SW480 (cell line): ENCODE results near the gene COX20.
"Not testable (repeated sequence)": the region's sequence is repeated elsewhere in the genome, so short reads cannot be mapped to it uniquely, and the experiment has no call there.

ENCODE experiments used
- DNase-seq: peaks from one replicate; pipeline ENCODE4 v3.0.0-alpha.2; 2016; ENCODE audit warnings: low spot score

The COX20 gene, protein sequence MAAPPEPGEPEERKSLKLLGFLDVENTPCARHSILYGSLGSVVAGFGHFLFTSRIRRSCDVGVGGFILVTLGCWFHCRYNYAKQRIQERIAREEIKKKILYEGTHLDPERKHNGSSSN

DNA sequence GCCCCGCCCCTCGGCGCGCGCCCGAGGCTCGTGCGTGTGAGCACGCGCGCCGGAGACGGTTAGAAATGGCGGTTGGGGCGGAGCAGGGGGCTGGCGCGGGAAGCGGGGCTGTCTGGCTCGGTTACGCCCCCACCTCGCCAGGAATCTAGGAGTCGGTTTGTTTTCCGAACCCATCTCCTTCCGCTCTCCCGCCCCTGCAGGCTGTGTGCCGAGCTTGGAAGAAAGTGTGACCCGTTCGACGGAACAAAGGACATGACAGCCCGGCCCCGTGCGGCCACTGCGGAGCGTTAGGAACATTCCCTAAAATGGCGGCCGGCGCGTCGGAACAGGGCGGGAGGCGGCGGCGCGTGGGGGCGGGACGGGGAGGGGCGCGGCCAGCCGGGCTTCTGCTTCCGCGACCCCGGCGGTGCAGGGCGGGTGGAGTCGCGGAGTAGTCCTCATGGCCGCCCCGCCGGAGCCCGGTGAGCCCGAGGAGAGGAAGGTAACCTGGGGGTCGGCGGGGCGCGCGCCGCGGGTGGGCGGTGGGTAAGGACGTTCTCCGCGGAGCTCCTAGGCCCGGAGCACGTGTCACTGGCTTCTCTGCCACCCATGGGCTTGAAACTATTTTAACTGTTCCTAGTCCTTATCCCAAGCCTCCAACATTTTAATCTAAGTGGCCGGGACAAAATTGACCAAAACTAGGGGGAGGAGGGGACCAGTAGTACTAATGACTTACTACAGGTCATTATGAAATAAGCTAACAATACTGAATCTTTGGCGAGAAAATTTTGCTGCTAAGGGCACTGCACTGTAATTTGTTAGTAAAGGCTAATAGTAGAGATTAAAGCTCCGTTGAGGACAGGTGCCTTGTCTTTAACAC is at the start of gene COX20:
Gene COX20, plus strand, starts transcription at position 383 of the 859 bp plus-strand sequence. Its CDS starts 57 bp downstream, at position 440.
- peak; percentile 95 for DNase-seq

DNA sequence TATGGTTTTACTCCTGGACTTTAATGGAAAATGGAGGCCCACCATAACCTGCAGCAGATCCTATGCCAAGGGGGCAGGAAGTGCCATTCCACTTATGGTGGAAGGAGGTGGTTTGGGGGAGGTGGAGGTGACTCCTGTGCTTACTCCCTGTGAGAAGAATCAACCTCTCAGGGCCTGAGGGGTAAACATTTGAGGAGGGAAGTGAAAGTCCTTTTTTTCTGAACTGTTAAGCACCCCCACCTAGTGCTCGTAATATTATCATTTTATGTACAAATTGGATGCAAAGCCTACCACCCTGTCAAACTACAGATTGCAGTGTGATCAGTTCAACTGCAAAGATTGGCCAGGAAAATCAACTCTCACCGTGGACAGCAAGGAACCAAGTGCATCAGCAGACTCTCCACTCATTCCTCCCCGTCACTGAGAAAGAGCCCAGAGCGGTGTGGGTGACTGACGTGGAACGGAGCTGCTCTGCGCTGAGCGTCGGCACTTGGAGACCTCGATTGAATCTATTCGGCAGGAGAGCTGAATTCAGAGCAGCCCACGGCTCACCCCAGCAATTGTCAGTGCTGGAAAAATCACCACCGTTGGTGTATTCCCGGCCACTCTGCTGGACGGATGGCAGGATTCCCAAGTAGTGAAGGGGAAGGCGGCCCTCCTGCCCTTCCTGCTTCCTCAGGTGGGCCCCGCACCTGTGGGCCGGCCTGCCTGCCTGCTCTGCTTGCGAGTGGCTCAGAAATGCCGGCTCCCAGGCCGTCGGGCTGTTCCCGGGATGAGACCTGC is 46.8 kb upstream of the COX20 start:
- DNase-seq = no peak

DNA sequence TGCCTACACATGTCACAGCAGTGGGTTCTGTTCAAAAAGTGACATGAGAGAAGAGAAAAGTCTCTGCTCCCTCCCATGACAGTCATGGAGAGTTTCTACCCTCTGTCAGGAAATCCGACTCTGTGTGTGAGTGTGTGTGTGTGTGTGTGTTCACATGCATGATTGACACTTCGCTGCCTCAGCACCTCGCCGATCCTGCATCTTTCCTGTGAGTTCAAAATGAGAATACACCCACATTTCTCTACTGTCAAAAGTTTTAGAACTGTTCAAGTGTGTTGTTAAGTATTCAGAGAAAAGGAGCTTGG is 46.2 kb upstream of the COX20 start:
- DNase-seq = no peak

DNA sequence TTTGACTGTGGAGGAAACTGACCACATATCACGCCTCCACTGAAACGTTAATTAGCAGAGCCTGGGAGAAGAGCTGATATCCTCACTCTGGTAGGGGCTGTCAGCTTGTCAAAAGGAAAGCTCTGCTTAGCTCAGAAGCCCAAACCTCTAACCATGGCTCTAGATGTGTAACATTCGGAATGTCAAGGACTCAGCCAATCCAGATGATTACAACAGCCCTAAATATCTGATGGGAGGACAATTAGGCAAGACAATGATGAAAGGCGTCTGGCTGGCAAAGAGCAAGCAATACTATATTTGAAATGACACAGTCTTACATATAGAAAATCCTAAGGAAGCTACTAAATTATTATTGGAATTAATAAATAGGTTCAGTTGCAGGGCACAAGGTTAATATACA is 45.7 kb upstream of the COX20 start:
- DNase-seq = no peak

DNA sequence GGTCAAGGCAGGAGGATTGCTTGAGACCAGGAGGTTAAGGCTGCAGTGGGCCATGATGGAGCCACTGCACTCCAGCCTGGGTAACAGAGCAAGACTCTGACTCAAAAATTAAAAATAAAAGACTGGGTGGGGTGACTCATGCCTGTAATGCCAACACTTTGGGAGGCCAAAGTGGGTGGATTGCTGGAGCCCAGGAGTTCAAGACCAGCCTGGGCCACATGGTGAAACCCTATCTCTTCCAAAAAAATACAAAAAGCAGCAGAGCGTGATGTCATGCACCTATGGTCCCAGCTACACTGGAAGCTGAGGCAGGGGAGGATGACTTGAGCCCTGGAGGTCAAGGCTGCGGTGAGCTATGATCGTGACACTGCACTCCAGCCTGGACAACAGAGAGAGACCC is 44.4 kb upstream of the COX20 start:
- DNase-seq = no peak

DNA sequence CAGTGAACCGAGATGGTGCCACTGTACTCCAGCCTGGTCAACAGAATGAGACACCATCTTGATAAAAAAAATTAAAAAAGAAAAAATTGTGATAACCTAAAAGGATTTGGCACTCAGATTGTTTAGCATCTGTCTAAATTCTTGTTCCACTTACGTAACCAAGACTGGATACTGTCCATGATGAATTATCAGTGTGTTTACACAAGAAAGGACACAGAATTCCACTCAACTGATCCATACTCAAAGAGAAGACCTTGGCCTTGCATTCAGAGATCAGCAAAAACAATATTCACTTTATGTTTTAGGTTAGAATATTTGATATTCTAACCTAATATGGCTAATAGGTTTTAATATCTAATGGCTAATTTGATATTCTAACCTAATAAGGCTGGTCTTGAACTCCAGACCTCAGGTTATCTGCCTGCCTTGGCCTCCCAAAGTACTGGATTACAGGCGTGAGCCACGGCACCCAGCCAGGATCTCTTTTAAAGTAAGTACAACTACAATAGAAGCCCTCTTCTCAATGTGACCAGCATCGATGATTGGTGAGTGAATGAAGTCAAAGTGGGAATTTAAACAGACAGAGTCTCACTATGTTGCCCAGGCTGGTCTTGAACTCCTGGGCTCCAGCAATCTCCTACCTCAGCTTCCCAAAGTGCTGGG is 43.1 kb upstream of the COX20 start:
- DNase-seq = no peak

DNA sequence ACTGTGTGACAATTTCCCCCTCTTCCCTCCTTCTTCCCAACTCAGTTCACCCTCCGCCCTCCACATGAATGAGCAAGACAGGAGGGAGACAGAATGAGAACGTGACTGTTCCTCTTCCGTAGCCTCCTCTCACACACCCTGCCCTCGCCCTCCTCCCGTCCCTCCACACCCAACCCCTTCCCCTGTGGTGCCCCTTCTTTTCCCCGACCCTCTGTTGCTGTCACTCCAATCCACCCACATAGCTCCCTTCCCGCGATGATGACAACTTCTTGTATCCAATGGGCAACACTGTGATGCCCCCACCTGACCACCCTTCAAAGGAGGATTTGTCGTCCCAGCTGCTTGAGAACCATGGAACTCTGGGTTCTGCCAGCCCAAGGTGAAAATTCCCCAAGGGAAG is 41.4 kb upstream of the COX20 start:
- no peak for DNase-seq

DNA sequence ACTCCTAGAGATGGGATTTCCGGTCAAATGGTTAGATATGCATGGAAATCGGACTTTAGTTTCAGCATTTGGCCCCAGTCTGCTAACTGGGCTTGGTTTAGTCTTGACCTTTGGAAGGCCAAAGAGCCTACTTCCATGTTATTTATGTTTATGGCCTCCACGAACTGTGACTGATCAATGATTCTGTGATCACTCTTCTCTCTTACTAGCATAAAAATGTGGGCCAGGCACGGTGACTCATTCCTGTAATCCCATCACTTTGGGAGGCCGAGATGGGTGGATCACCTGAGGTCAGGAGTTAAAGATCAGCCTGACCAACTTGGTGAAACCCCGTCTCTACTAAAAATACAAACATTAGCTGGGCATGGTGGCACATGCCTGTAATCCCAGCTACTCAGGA is 40.9 kb upstream of the COX20 start:
- DNase-seq = not testable (repeated sequence)

DNA sequence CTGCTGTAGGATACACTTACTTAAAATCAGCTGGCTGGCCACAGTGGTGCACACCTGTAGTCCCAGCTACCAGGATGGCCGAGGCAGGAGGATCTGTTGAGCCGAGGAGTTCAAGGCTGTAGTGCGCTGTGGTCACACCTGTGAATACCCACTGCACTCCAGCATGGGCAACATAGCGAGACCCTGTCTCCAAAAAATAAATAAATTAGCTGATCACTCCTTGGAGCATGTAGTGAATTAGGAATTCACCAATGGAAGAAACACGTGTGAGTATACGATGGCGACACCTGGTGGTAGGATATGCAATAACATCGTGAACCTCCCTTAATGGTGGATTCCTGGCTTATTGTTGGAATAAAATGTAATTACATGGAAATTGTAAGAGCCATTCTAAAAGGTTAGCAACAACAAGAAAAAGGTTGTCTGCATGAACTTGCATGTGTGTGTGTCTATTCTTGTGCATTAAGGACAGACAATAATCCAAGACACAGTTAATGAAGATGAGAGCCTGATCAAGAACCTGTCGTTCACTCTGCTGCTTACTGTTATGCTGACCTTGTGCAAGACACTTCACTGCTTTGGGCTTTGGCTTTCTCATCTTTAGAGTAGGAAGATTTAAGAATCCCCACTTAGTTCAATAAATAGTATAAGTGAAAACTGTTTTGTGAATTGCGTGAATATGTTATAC is 38.6 kb upstream of the COX20 start:
- peak; percentile 58 for DNase-seq

DNA sequence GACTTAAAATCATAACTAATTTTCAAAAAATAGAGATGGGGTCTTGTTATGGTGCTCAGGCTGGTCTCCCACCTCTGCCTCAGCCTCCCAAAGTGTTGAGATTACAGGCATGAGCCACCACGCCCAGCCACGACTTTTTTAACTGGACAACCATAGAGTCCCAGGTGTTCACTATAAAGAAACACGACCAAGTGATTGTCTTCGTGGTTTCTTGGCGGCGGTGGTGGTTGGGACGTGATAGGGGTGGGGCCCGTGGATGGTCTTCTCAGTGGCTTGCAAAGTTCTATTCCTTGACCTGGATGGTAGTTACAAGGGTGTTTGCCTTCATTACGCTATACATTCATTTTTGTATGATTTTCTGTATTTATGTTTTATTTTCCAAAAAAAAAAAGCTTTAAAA is 34.6 kb upstream of the COX20 start:
- DNase-seq = no peak

DNA sequence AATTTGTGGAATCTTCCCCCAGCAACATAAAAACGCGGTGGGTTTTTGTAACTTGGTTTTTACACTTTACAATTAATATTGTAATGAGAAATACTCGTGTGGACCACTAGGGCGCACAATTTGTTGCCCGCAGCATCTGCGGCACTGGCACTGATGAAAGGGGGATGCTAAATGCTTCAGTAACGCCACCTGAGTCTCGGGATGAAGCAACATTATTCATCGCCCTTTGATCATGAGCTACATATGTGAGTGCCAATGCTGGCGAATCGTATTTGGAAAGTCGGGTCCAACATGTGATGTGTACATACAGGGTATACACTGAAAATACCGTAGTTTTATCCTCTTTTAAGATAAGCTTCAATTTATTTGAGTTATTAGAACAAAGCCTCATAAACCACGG is 34.2 kb upstream of the COX20 start:
- peak; percentile 89 for DNase-seq

DNA sequence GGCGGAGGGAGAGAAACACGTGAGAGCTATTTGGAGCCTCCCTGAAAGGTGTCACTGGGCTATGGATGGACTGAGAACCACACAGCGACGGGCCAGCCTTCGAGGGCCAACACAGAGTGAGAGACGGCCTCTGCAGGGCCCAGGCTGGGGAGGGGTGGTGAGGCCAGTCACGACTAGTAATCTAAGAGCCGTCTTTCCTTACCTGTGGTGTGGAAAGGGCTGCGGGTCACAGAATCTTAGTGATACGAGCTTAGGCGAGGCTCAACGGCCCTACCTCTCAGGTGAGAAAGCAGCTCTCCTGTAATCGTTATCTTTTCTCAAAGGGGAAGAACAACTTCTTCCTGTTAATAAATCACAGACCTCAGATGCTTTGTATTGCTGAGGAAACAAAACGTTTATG is 33.4 kb upstream of the COX20 start:
- DNase-seq = no peak

DNA sequence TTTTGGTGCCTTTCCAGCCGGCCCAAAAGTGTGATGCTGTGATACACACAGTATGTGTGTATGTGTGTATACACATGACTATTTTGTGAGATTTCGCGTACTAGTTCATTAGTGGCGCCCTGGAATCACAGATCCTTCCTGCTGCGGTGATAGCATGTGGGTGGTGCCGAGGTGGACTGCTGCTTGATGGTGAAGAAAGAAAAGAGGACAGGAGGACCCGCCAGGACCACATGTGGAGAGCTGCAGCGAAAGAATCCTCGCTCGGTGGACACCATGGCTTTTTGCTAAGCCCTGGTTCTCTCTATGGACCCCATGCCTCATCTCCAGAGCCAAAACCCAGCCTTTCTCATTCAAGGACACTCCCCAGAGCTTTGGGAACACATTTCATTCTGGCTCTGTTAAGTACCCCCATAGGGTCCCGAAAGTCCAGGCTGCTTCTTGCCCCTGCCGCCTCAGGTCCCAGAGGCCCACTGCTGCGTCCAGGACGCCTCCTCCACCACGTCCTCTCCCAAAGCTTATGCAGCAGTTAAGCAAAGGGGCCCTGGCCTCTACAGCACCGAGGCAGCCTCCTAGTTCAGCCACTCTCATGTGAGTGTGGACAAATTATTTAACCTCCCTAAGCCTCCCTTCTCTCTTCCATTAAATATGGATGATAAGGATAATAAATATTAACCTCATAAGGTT is 32.8 kb upstream of the COX20 start:
- no peak for DNase-seq

DNA sequence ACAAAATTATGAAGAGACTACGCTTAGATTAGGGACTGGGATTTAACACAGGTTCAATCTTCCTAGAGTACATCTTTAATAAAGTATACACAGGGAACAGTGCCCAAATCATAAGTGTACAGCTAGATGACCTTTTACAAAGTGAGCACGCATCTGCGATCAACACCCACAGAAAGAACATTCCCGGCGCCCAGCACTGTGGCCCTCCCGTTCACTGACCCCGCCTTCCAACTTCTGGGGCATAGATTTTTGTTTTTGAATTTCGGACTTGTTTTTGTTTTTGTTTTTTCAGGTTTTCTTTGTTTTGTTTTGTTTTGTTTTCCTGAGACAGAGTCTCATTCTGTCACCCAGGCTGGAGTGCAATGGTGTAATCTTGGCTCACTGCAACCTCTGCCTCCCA is 30.6 kb upstream of the COX20 start:
- DNase-seq = no peak

DNA sequence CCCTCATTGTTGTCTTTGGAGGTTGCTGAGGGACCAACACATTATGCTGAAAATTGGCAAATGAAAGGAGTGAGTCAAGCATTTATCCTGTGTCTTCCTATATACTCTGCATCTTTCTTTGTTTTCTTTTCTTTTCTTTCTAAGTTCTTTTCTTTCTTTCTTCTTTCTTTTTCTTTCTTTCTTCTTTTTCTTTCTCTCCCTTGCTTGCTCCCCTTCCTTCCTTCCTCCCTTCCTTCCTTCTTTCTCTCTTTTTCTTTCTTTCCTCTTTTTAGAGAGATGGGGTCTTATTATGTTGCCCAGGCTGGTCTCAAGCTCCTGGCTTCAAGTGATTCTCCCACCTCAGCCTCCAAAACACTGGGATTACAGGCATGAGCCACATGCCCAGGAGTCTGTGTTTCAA is 28.3 kb upstream of the COX20 start:
- no peak for DNase-seq

DNA sequence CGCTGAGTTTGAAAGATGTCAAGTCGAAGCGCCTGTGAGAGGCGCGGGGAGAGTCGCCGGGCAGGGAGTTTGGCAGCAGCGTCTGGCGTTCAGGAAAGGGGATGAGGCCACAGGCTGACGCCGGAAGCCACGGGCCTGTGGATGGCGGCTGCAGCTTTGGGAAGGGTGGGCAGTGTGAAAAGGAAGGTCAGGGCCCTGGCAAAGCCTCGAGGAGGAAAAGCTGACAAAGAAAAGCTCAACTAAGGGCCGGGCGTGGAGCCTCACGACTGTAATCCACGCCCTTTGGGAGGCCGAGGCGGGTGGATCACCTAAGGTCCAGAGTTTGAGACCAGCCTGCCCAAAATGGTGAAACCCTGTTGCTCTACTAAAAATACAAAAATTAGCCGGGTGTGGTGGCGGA is 25.2 kb upstream of the COX20 start:
- DNase-seq = no peak

DNA sequence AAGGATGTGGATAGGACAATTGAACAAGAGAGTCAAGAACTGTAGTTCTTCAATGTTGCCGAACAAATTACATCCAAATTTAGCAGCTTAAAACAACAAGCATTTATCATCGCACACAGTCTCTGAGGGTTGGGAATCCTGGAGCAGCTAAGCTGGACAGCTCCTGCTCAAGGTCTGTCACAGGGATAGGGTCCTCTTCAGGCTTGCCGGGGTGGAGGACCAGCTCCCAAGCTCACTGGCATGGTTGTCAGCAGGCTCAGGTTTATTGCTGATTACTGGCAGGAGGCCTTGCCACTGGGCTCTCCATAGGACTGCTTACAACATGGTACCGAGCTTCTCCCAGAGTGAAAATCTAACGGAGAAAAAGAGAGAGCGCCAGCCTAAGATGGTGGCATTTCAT is 22.1 kb upstream of the COX20 start:
- DNase-seq = no peak

DNA sequence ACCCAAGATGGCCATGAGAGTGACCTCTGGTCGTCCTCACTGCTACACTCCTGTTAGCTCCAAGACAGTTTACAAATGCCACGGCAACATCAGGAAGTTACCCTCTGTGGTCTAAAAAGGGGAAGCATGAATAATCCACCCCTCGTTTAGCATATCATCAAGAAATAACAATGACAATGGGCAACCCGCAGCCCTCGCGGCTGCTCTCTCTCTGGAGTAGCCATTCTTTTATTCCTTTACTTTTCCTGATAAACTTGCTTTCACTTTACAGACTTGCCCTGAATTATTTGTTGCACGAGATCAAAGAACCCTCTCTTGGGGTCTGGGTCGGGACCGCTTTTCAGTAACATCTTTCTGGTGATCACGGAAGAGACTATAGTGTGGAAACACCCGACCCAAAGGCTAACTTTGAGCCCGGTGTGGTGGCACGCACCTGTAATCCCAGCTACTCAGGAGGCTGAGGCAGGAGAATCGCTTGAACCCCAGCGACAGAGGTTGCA is 19.8 kb upstream of the COX20 start:
- DNase-seq = no peak

DNA sequence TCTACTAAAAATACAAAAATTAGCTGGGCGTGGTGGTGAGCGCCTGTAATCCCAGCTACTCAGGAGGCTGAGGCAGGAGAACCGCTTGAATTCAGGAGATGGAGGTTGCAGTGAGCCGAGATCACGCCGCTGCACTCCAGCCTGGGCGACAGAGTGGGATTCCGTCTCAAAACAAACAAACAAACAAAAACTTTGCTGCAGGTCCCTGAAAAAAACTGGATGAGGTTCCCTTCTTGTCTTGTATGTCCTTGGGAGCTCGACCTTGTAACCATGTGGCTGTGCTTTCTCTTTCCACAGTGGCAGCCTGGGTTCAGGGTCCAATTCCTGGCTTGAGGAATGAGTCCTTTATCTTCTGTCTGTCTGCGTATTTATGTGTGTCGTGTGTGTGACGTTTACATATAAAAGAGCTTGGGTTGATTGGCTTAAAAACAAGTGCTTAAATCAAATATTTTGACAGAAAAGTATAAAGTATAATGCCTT is 18.0 kb upstream of the COX20 start:
- no peak for DNase-seq

DNA sequence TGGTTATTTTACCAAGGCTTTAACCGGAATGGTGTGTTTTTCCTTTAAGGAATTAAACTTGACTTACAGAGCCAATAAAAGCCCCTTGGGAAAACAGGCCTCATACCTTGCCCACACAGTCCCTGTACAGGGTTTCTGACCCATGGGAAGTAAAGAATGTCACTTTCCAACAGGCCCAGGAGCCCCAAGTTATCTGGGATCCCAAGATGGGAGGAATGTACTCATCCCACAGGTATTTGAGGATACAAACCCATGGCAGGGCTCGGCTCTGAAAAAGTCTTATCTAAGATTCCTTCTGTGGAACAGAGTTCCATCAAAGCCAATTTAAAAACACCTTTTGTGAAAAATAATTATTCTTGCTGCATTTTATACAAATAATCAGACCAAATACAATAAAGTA is 15.3 kb upstream of the COX20 start:
- DNase-seq = no peak

DNA sequence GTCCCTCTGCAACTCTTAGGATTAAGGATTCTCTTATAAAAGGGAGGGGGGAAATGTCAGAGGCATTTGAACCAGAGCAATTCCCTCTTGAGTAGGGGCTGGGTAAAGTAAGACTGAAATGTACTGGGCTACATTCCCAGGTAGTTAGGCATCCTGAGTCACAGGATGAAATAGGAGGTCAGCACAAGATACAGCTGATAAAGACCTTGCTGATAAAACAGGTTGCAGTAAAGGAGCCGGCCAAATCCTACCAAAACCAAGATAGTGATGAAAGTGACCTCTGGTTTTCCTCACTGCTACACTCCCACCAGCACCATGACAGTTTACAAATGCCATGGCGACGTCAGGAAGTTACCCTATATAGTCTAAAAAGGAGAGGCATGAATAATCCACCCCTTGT is 14.3 kb upstream of the COX20 start:
- no peak for DNase-seq
